GM03348 (cell line): Measurements from ENCODE around the gene C10orf143.
"Not testable (repeated sequence)": the region's sequence is repeated elsewhere in the genome, so short reads cannot be mapped to it uniquely, and the experiment has no call there.

Experiments used
- DNase-seq: peaks from one replicate; pipeline ENCODE4 v3.0.0; 2012; ENCODE audit warnings: low spot score

The C10orf143 gene

GRCh38 chr10:130110246-130111112 lies at the start of gene C10orf143:
Gene C10orf143, minus strand, starts transcription at chr10:130110830. Its CDS starts 58 bp downstream, at chr10:130110772.
- peak; percentile 99 for DNase-seq

GRCh38 chr10:130159192-130159794 lies 48.7 kb upstream of the C10orf143 start:
- no peak for DNase-seq

GRCh38 chr10:130146042-130146441 lies 35.4 kb upstream of the C10orf143 start:
- no peak for DNase-seq

- DNase-seq = no peak
Observed at GRCh38 chr10:130141878-130142277, 31.2 kb upstream of the C10orf143 start.

- DNase-seq = no peak
Observed at GRCh38 chr10:130141460-130141859, 30.8 kb upstream of the C10orf143 start.

- no peak for DNase-seq
Observed at GRCh38 chr10:130141038-130141437, 30.4 kb upstream of the C10orf143 start.

- DNase-seq = no peak
Observed at GRCh38 chr10:130140425-130140824, 29.8 kb upstream of the C10orf143 start.

- peak; percentile 40 for DNase-seq
Observed at GRCh38 chr10:130138479-130138866, 27.8 kb upstream of the C10orf143 start.

GRCh38 chr10:130137659-130138478 lies 27.2 kb upstream of the C10orf143 start:
- DNase-seq = no peak

GRCh38 chr10:130137090-130137448 lies 26.4 kb upstream of the C10orf143 start:
- DNase-seq = peak; percentile 36

- DNase-seq = peak; percentile 98
Observed at GRCh38 chr10:130136226-130137089, 25.8 kb upstream of the C10orf143 start, which contains the start of gene GLRX3. Gene GLRX3, plus strand, starts transcription at chr10:130136391. Its CDS starts 30 bp downstream, at chr10:130136421.

- DNase-seq = no peak
Observed at GRCh38 chr10:130135676-130136225, 25.1 kb upstream of the C10orf143 start.

GRCh38 chr10:130128922-130129321 lies 18.3 kb upstream of the C10orf143 start:
- no peak for DNase-seq

- DNase-seq = no peak
Observed at GRCh38 chr10:130128062-130128781, 17.6 kb upstream of the C10orf143 start.

GRCh38 chr10:130127364-130128061 lies 16.9 kb upstream of the C10orf143 start:
- DNase-seq = peak; percentile 90

- DNase-seq = no peak
Observed at GRCh38 chr10:130121486-130122079, 11.0 kb upstream of the C10orf143 start.

- not testable (repeated sequence) for DNase-seq
Observed at GRCh38 chr10:130117535-130117934, 6.9 kb upstream of the C10orf143 start.

- not testable (repeated sequence) for DNase-seq
Observed at GRCh38 chr10:130116942-130117341, 6.3 kb upstream of the C10orf143 start.

GRCh38 chr10:130112821-130113220 lies 2.2 kb upstream of the C10orf143 start:
- DNase-seq = no peak

- DNase-seq = no peak
Observed at GRCh38 chr10:130111852-130112180, 1.2 kb upstream of the C10orf143 start.
